SK-N-SH (cell line): ENCODE results near the gene NRN1L. TPM values are rescaled to one million over a fixed set of nuclear protein-coding genes. Genes with fewer than 3 reads are reported as not detected.

Source experiments
- CTCF ChIA-PET: fragments of 300-600, 350-600 bp; formaldehyde crosslinking; extraction: SDS; loops from one replicate; lab custom pipeline; 2021; lab: Yijun Ruan, JAX
- POLR2A ChIA-PET: fragments of 350-600 bp; sonication (Branson Sonifier 250); formaldehyde crosslinking; extraction: SDS; loops from one replicate; lab custom pipeline; 2020; ENCODE audit warnings: antibody characterized with exemption, inconsistent platforms; lab: Yijun Ruan, JAX
- DNase-seq: peaks from one replicate; pipeline ENCODE4 v3.0.0; 2012
- H2AFZ ChIP-seq: fragments of 200-600 bp; sonication (generic); 2 replicates; pipeline ENCODE4 v1.8.1; 2016; ENCODE audit warnings: antibody characterized with exemption, mild to moderate bottlenecking, low read depth
- H3F3A ChIP-seq: fragments of 200-600 bp; sonication (generic); replicated peaks from 2 replicates; pipeline ENCODE3; 2016; ENCODE audit warnings: antibody characterized with exemption, mild to moderate bottlenecking; ENCODE audit not compliant: insufficient read depth
- H3K27ac ChIP-seq, 2 experiments: fragments of 200-500 bp in 1 of 2; fragments of 200-600 bp in 1 of 2; sonication (Bioruptor generic) in 1 of 2; sonication (generic), shearing (Covaris generic) in 1 of 2; 2 replicates each; pipeline versions ENCODE4 v1.5.1 to v1.6.1; 2014 to 2016; ENCODE audit warnings: low read depth in 2 of 2, inconsistent platforms in 1 of 2, low read length in 1 of 2, mild to moderate bottlenecking in 1 of 2, mixed read lengths in 1 of 2
- H3K27me3 ChIP-seq: fragments of 200-600 bp; sonication (generic), shearing (Covaris generic); 2 replicates; pipeline ENCODE4 v1.6.1; 2016; ENCODE audit warnings: mixed run types; ENCODE audit not compliant: insufficient read depth
- H3K36me3 ChIP-seq, 2 experiments: fragments of 200-500 bp in 1 of 2; fragments of 200-600 bp in 1 of 2; sonication (Bioruptor generic) in 1 of 2; sonication (generic) in 1 of 2; replicated peaks in 1 of 2; 2 replicates each; pipeline versions ENCODE3 to v1.5.1; 2014 to 2016; ENCODE audit warnings: low read length in 1 of 2, mild to moderate bottlenecking in 1 of 2; ENCODE audit not compliant: insufficient read depth in 2 of 2, control insufficient read depth in 1 of 2
- H3K4me1 ChIP-seq, 2 experiments: fragments of 200-500 bp in 1 of 2; fragments of 200-600 bp in 1 of 2; sonication (Bioruptor generic) in 1 of 2; sonication (generic), shearing (Covaris generic) in 1 of 2; 2 replicates each; pipeline versions ENCODE4 v1.5.1 to v1.6.1; 2014 to 2016; ENCODE audit warnings: low read depth in 1 of 2, low read length in 1 of 2, mixed run types in 1 of 2; ENCODE audit not compliant: insufficient read depth in 2 of 2, control insufficient read depth in 1 of 2
- H3K4me2 ChIP-seq: fragments of 200-600 bp; sonication (generic), shearing (Covaris generic); 2 replicates; pipeline ENCODE4 v1.6.1; 2017; ENCODE audit warnings: mixed run types
- H3K4me3 ChIP-seq, 2 experiments: fragments of 200-500 bp in 1 of 2; fragments of 200-600 bp in 1 of 2; sonication (Bioruptor generic) in 1 of 2; sonication (generic), shearing (Covaris generic) in 1 of 2; 2 replicates each; pipeline versions ENCODE4 v1.5.1 to v1.8.1; 2014 to 2016; ENCODE audit warnings: low read depth in 2 of 2, inconsistent platforms in 1 of 2, low read length in 1 of 2, mild to moderate bottlenecking in 1 of 2, mixed read lengths in 1 of 2, moderate library complexity in 1 of 2
- H3K79me2 ChIP-seq: fragments of 200-600 bp; sonication (generic); 2 replicates; pipeline ENCODE4 v1.8.1; 2017; ENCODE audit warnings: mild to moderate bottlenecking; ENCODE audit not compliant: insufficient read depth
- H3K9ac ChIP-seq: fragments of 200-600 bp; sonication (generic); 2 replicates; pipeline ENCODE4 v1.6.1; 2017; ENCODE audit warnings: mixed run types
- H3K9me2 ChIP-seq: fragments of 200-600 bp; sonication (generic); 2 replicates; pipeline ENCODE4 v1.6.1; 2017; ENCODE audit warnings: mixed run types
- H3K9me3 ChIP-seq: fragments of 200-600 bp; sonication (generic); 2 replicates; pipeline ENCODE4 v1.6.1; 2017; ENCODE audit warnings: mixed run types, mild to moderate bottlenecking, moderate library complexity
- H4K20me1 ChIP-seq: fragments of 200-600 bp; sonication (generic); 2 replicates; pipeline ENCODE4 v1.6.1; 2017; ENCODE audit warnings: mild to moderate bottlenecking, mixed run types; ENCODE audit not compliant: insufficient read depth
- CHD2 ChIP-seq: fragments of 150-350 bp; IDR thresholded peaks from 2 replicates; pipeline ENCODE4 v1.6.1; 2018; ENCODE audit warnings: low read length; ENCODE audit not compliant: partially characterized antibody
- EP300 ChIP-seq, 2 experiments: IDR thresholded peaks; 2 replicates each; pipeline versions ENCODE4 v1.4.0 to v1.6.1; 2012; ENCODE audit warnings: borderline replicate concordance in 1 of 2, low read depth in 1 of 2, low read length in 1 of 2
- FOSL2 ChIP-seq: IDR thresholded peaks from 2 replicates; pipeline ENCODE4 v1.4.0; 2012; ENCODE audit warnings: low read depth, mild to moderate bottlenecking, moderate library complexity, borderline replicate concordance
- FOXJ3 ChIP-seq: sonication (generic); formaldehyde crosslinking; IDR thresholded peaks from 2 replicates; pipeline ENCODE4 v1.5.1; 2020; ENCODE audit warnings: mild to moderate bottlenecking, missing genetic modification reagents
- GABPA ChIP-seq: IDR thresholded peaks from 2 replicates; pipeline ENCODE4 v1.4.0; 2012; ENCODE audit warnings: low read depth, mild to moderate bottlenecking
- GATA2 ChIP-seq: sonication (generic); formaldehyde crosslinking; IDR thresholded peaks from 2 replicates; pipeline ENCODE4 v1.5.0; 2020; ENCODE audit warnings: mild to moderate bottlenecking, missing genetic modification reagents
- MAX ChIP-seq: IDR thresholded peaks from 2 replicates; pipeline ENCODE4 v1.4.0; 2012; ENCODE audit warnings: low read depth
- MXI1 ChIP-seq: IDR thresholded peaks from 2 replicates; pipeline ENCODE4 v1.6.1; 2012; ENCODE audit warnings: mild to moderate bottlenecking, low read depth, low read length, improper control_type of control experiment
- NFIC ChIP-seq: IDR thresholded peaks from 2 replicates; pipeline ENCODE4 v1.4.0; 2012; ENCODE audit warnings: borderline replicate concordance
- PBX3 ChIP-seq: IDR thresholded peaks from 2 replicates; pipeline ENCODE4; 2012
- RAD21 ChIP-seq: IDR thresholded peaks from 2 replicates; pipeline ENCODE4 v1.6.1; 2012; ENCODE audit warnings: mild to moderate bottlenecking, low read length
- RCOR1 ChIP-seq: fragments of 150-350 bp; IDR thresholded peaks from 2 replicates; pipeline ENCODE4 v1.6.1; 2017; ENCODE audit warnings: antibody characterized with exemption, low read length
- REST ChIP-seq: IDR thresholded peaks from 2 replicates; pipeline ENCODE4 v1.6.1; 2012; ENCODE audit warnings: mild to moderate bottlenecking, low read depth, low read length, moderate library complexity
- RFX5 ChIP-seq: IDR thresholded peaks from 2 replicates; pipeline ENCODE4 v1.6.1; 2012; ENCODE audit warnings: mild to moderate bottlenecking, improper control_type of control experiment, low read length
- WGBS: methylation state at CpG from one replicate; pipeline ENCODE4 v1.1.6; 2017; ENCODE audit warnings: low lambda C conversion rate; 5-methylcytosine and 5-hydroxymethylcytosine counted together
- polyA plus RNA-seq, 3 experiments: library from polyadenylated mRNA; depleted of rRNA; stranded (reverse); fragments of >200 nt; gene quantifications; 2 replicates each; pipeline ENCODE4 v1.2.3, GENCODE V29; 2012
- TF ChIP-seq, protein P1 (sequence below): IDR thresholded peaks from 2 replicates; pipeline ENCODE4 v1.4.0; 2012; ENCODE audit warnings: low read depth, borderline replicate concordance
- TF ChIP-seq, protein P2 (sequence below): IDR thresholded peaks from 2 replicates; pipeline ENCODE4 v1.4.0; 2012; ENCODE audit warnings: low read depth, borderline replicate concordance

NRN1L gene
- polyA plus RNA-seq, 1 of the 3 experiments (the other 2 are of a cell fraction): 0.41 TPM

DNA sequence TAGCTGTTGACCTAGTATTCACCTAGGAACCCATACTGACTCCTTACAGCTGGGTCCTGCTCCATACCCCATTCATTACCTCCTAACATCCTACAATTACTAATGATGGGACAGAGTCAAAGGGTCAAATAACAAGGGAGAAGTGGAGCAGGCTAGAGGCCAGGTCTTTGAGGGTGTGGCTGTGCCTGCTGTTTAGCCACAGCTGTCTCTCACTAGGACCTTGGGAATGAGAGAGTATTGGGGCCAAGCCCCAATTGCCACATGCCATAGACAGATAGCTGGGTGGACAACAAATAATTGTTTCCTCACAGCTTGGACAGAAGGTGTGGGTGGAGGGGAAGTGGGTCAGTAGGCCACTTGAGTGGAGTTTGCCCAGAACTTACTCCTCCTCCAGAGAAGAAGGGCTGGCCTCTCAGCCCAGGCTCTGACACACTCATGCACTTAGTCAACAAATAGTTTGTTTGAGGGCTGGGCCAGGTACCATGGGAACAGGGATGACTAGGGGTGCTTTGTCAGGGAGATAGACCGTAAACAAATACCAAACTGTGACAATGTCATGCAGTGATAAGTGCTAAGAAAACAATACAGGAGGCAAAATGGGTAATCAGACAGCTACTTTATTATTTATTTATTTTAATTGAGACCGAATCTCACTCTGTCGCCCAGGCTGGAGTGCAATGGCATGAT lies 27.0 kb upstream of the NRN1L start:
- Histone ChIP-seq H2AFZ (no peak overlapping the region), H3K36me3 (peaks cover 12 to 18% of the 10 kb centered on the region in 2 experiments), H3K4me2 (peak overlapping the region; percentile 46; the same call in 1 of the 2 replicates), H3F3A (peaks cover 9% of the 10 kb centered on the region), H4K20me1 (peaks cover 100% of the 10 kb centered on the region), H3K27me3 (no peaks in the 10 kb centered on the region), H3K27ac (peak overlapping the region in 1 of 2 experiments; percentile 90; a peak in 2 of 4 replicates), H3K9ac (peak overlapping the region; percentile 66), H3K79me2 (peaks cover 100% of the 10 kb centered on the region), H3K9me3 (no peaks in the 10 kb centered on the region), H3K4me1 (peaks cover 2 to 13% of the 10 kb centered on the region in 2 experiments; a peak in 2 of 4 replicates), H3K9me2 (no peaks in the 10 kb centered on the region), H3K4me3 (no peak overlapping the region)
- CTCF ChIA-PET: interaction anchor here (0.5 to 1.2 kb wide), 2 partner anchors 41 to 51 kb away, joined by 3 to 6 read pairs; partner anchors contain the start of gene TSNAXIP1
- TF ChIP-seq FOSL2 (no peak), RFX5 (no peak), GATA2 (CRISPR knock-in tag) (no peak), NFIC (no peak), MAX (no peak), REST (no peak), PBX3 (no peak)
- 80% methylated on average over 3 of the region's 3 CpGs for WGBS
- POLR2A ChIA-PET: no interaction called here
- no peak for DNase-seq

- Histone ChIP-seq H3K4me3 (no peak overlapping the region), H3K27ac (peak overlapping the region in 1 of 2 experiments; percentile 90; a peak in 2 of 4 replicates)
- TF ChIP-seq FOXJ3 (no peak), MXI1 (no peak), RFX5 (no peak), GABPA (no peak), CHD2 (no peak), RCOR1 (no peak), RAD21 (no peak), EP300 (IDR thresholded peaks at IDR 0.05; ENCODE audit: borderline replicate concordance in 1 of 2, low read depth in 1 of 2, low read length in 1 of 2) (no peak), GATA2 (CRISPR knock-in tag) (no peak), FOSL2 (no peak), PBX3 (no peak)
- TF ChIP-seq, protein P1, sequence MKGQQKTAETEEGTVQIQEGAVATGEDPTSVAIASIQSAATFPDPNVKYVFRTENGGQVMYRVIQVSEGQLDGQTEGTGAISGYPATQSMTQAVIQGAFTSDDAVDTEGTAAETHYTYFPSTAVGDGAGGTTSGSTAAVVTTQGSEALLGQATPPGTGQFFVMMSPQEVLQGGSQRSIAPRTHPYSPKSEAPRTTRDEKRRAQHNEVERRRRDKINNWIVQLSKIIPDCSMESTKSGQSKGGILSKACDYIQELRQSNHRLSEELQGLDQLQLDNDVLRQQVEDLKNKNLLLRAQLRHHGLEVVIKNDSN: no peak
- TF ChIP-seq, protein P2, sequence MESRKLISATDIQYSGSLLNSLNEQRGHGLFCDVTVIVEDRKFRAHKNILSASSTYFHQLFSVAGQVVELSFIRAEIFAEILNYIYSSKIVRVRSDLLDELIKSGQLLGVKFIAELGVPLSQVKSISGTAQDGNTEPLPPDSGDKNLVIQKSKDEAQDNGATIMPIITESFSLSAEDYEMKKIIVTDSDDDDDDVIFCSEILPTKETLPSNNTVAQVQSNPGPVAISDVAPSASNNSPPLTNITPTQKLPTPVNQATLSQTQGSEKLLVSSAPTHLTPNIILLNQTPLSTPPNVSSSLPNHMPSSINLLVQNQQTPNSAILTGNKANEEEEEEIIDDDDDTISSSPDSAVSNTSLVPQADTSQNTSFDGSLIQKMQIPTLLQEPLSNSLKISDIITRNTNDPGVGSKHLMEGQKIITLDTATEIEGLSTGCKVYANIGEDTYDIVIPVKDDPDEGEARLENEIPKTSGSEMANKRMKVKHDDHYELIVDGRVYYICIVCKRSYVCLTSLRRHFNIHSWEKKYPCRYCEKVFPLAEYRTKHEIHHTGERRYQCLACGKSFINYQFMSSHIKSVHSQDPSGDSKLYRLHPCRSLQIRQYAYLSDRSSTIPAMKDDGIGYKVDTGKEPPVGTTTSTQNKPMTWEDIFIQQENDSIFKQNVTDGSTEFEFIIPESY: no peak
Measured at GRCh38 chr16:67858500-67858899, 26.2 kb upstream of the NRN1L start.

More at GRCh38 chr16:67858500-67858899, 26.2 kb upstream of the NRN1L start:
- Histone ChIP-seq H3K79me2 (peaks cover 100% of the 10 kb centered on the region), H3K27me3 (no peaks in the 10 kb centered on the region), H3K9me2 (no peaks in the 10 kb centered on the region), H2AFZ (no peak overlapping the region), H3K9me3 (no peaks in the 10 kb centered on the region), H3K4me2 (no peak overlapping the region), H3K36me3 (peaks cover 12 to 17% of the 10 kb centered on the region in 2 experiments), H3K9ac (peak overlapping the region; percentile 66), H4K20me1 (peaks cover 100% of the 10 kb centered on the region), H3F3A (peaks cover 9% of the 10 kb centered on the region), H3K4me1 (peaks cover 2 to 16% of the 10 kb centered on the region in 2 experiments; a peak in 2 of 4 replicates)
- ChIA-PET POLR2A (no interaction called here), CTCF (interaction anchor here (2.1 to 4.5 kb wide), 2 partner anchors 42 to 71 kb away, joined by 4 to 18 read pairs; no protein-coding TSS in a partner anchor)
- no peak for DNase-seq
- WGBS: 100% methylated on average over 4 of the region's 4 CpGs
